GM19043 (cell line): ENCODE data around the gene KLHL21.
"Not testable (repeated sequence)": the region's sequence is repeated elsewhere in the genome, so short reads cannot be mapped to it uniquely, and the experiment has no call there.

ENCODE experiments used
- ATAC-seq: cut with Tn5 transposase; IDR thresholded peaks from one replicate; pipeline ENCODE4 v1.9.1; 2021; ENCODE audit warnings: low read depth; ENCODE audit not compliant: unreplicated experiment

The KLHL21 gene

DNA sequence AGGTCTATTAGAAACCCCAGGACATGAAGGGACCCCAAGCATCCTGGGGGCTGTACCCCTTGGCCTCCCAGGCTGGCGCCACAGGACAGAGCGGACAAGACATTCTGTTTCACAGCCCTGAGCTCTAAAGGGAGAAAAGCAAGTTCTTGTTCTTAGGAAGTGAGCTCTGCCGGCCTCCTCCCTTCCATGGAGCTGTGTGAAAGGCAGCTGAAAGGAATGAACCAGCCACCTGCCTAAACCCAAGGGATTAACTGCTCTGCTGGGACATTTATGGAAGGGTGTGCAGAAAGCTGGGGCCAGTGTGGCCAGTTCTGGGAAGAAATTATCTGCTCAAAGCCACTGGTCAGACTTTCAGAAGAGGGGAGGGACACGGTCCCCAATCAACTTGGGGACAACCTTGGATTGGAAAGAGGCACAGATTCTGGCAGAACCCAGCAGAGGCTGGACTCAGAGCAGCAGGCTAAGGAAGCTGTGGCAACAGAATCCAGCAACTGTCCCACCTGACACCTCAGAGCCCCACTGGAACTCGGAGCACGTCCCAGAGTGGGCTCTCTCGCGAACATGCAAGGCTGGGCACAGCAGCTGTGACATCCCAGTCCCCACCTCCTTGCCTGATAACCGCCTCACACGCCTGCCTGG, 2.1 kb downstream of the KLHL21 start:
- ATAC-seq, result no peak

DNA sequence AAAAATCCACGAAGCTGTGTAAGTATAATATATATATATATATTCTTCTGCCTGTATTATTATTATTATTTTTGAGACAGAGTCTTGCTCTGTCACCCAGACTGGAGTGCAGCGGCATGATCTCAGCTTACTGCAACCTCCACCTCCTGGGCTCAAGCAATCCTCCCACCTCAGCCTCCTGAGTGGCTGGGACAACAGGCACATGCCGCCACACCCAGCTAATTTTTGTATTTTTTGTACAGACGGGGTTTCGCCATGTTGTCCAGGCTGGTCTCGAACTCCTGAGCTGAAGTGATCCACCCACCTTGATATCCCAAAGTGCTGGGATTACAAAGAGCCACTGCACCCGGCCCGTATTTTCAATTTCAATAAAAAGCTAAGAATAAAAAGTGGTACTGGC, 2.7 kb downstream of the KLHL21 start:
- ATAC-seq, result not testable (repeated sequence)

DNA sequence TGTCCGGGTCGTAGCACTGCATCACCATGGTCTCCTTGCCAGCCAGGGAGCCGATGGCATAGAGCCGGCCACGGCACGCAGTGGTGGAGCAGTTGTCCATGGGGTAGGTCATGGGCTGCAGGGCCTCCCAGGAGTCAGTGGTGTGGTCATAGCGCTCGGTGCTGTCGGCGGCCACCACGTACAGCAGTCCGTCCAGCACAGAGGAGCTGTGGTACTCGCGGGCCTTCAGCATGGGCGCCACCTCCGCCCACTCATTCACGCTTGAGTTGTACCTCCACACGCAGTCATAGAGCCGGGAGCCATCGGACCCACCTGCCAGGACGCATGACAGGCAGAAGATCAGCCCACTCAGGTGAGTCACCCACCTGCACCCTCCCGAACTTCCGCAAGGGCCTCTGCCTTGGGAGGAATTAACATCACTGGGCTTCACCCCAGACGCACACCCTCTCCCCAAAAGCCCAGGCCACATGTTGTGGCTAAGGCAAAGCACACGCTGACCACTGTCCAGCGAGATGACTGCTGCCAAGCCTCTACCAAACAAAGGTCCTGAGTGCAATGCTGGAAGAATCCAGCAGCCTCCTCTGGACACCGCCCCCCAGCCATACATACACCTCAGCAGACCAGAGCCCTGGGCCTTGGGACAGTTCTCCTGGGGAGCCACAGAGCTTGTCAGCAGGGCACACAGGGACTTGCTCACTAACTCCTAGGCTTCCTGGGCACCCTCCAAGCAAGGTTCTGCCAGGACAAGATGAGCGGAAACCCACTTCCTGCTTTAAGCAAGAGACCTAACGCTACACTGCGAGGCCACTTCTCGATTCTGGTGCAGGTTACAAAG, 3.3 kb downstream of the KLHL21 start:
- no peak for ATAC-seq

DNA sequence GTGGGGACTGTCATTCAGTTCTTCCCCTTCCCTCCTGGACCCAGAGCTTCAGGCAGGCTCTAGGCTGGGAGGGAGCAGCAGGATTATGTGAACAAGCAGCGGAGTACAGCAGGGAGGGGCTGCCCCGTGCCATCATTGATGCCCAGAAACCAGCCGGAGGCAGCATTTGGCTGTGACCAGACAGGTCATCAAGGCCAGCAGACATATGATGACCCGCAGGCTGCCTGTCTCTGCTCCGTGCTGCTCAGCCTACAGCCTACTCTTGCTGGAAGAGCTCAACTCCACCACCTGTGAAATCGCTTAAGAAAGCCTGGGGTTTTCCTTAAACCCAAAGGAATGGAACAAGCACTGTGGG, 4.9 kb downstream of the KLHL21 start:
- no peak for ATAC-seq

GRCh38 chr1:6596886-6597776, 5.5 kb downstream of the KLHL21 start:
- no peak for ATAC-seq

- no peak for ATAC-seq
Observed at GRCh38 chr1:6596351-6596750, 6.3 kb downstream of the KLHL21 start.

DNA sequence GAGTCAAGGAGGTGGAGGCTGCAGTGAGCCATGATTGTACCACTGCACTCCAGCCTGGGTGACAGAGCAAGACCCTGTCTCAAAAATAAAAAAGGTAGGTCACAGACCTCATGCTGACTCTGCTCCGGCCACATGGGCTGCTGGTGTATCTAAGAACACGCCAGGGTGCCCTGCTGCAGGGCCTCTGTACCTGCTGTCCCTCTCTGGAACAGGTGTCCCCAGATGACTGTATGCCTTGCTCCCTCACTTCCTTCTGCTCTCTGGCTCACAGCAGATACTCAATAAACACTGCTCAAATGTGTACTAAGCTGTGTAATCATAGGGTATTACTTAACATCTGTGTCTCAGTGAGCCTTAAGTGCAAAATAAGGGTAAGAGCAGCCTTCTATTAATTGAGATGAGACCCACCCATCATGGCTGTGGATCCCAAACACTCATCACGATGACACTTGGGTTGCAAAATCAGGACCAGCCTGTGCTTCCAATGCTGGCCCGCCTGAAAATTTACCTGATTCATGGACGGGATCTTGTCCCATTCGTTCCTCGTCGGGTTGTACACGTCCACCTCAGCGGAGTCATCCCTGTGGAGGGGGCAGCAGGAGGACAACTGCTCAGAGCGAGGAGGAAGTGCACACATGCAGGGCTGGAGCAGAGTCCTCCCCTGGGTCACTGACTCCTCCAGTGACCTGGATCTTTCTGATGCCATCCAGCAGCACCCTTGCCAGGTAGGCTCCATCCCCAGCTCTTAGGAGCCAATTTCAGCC, 7.5 kb downstream of the KLHL21 start:
- ATAC-seq, result no peak

GRCh38 chr1:6593810-6594209, 8.9 kb downstream of the KLHL21 start:
- no peak for ATAC-seq

DNA sequence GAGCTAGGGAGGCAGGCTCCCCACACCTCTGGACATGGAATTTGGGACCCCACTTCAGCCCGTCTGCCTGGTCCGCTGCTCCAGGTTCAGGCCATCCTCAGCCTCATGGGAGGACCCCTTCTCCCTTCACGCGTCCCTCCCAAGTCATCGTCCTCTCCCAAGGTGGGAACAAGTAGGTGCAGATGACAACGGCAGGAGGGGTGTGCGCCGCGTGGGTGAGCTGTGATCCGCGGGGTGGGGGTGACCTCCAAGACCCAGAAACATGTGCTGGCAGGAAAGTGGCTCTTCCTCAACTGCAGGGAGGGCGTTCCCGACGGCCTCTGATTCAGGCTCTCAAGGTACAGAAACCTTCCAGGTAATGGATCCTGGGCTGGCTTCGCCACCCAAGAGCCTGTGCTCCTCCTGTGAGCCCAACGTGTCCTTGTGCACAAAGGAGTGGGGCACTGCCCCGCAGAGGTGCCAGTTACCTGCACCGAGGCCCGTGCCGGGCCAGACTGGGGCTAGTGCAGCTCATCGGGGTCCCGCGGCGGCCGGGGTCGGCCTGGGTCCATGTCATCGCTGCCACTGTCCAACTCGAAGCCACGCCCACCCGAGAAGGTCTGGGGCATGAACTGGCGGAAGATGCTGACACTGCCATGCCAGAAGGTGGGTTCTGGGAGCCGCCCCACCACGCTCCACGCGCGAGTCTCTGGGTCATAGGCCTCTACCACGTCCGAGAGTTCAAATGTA, 9.6 kb downstream of the KLHL21 start:
- ATAC-seq, result no peak

- no peak for ATAC-seq
Observed at GRCh38 chr1:6592441-6592840, 10.2 kb downstream of the KLHL21 start.

DNA sequence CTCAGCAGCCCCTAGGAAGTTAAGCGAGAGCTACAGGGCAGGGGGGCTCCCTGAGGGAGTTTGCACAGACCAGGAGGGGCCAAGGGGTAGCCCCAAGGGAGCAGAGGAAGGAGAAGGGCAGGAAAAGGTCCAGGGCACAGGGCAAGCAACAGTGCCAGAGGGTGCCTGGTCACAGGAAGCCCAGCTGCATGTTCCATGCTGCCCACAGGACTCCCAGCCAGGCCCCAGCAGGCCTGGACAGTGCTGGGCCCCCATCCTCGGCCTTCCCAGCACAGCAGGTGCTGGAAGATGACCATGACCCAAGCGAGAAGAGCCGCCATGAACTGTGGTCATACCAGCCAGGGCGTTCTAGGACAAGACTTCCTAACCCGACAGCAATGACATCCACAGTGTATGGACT, 11.0 kb downstream of the KLHL21 start:
- no peak for ATAC-seq

- ATAC-seq, result no peak
Observed at GRCh38 chr1:6591222-6591621, 11.4 kb downstream of the KLHL21 start.

DNA sequence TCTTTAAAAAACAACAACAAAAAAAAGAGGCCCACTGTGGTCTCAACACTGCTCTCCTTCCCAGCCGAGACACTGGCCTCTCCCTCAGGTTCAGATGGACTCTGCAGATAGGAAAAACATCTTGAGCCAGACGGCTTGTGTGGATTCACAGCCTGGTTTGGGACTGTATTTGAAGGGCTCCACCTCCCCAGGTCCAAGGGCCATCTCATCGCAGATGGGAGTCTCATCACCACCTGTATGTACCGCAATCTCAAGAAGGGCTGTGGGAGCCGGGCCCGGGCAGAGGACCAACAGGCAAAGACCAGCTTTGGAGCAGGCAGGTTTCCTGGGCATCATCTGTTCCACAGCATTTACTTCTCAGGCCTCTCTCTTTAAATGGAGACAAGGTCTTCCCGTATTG, 12.6 kb downstream of the KLHL21 start:
- ATAC-seq, result no peak

DNA sequence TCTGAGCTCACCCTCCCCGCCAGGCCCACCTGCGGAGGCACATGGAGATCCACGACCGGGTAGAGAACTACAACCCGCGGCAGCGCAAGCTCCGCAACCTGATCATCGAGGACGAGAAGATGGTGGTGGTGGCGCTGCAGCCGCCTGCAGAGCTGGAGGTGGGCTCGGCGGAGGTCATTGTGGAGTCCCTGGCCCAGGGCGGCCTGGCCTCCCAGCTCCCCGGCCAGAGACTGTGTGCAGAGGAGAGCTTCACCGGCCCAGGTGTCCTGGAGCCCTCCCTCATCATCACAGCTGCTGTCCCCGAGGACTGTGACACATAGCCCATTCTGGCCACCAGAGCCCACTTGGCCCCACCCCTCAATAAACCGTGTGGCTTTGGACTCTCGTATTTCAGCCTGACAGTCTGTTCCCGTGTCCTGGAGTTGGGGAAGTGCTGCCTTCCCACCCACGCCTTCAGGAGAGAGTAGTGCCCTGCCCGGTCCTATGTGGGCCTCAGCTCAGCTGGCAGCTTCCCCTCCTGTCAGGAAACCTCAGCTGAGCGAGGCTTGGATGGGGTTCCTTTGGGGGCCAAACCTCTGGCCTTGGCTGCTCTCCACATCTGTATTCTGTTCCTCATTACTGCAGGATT, 13.7 kb downstream of the KLHL21 start:
- ATAC-seq, result no peak

DNA sequence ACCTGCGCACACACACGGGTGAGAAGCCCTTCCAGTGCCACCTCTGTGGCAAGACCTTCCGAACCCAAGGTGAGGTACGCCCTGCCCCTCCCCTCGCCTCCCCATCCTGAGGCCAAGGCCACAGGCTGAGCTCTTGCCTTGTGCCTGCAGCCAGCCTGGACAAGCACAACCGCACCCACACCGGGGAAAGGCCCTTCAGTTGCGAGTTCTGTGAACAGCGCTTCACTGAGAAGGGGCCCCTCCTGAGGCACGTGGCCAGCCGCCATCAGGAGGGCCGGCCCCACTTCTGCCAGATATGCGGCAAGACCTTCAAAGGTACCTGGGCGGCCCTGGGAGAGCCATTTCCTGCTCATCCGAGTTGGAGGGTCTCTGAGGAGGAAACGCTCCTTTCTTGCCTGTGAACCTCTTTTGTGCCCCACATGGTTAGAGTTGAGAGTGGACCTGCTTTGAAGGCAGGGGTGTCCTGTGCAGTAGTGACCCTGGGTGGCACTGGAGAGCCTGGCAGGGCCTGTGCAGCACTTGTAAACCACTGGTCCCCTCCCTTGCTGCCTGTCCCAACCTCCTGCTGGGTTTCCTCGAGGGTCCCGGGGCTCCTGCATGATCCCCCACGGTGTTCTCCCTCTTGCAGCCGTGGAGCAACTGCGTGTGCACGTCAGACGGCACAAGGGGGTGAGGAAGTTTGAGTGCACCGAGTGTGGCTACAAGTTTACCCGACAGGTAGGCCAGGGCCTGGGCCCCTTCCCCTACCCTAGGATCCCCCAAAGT, 14.4 kb downstream of the KLHL21 start:
- no peak for ATAC-seq

DNA sequence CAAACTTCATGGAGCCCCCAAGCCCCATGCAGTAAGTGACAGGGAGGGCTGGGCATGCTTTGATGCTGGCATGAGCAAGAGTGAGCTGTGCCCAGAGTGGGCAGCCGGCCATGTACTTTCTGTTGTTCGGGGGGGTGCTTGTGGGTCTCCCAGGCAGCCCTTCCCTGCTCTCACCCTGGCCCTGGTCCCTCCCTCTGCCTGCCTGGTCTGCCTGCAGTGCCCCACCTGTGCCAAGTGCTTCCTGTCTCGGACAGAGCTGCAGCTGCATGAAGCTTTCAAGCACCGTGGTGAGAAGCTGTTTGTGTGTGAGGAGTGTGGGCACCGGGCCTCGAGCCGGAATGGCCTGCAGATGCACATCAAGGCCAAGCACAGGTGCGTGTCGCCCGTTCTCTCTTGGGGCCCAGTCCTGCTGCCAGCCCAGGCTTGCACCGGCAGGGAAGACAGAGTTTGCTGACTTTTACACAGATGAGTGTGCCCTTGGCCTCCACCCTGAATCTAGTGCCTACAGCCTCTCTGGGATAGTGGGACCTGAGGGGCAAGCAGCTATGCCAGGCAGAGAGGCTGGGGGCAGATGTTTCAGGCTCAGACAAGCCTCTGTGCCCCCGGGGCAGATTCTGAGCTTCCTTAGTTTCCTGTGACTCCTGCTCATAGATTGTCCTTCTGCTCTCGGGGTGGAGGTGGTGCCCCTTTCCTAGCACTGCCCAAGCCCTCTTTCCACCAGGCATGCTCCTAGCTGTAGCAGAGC, 15.2 kb downstream of the KLHL21 start:
- no peak for ATAC-seq

GRCh38 chr1:6586404-6586816, 16.3 kb downstream of the KLHL21 start:
- no peak for ATAC-seq

DNA sequence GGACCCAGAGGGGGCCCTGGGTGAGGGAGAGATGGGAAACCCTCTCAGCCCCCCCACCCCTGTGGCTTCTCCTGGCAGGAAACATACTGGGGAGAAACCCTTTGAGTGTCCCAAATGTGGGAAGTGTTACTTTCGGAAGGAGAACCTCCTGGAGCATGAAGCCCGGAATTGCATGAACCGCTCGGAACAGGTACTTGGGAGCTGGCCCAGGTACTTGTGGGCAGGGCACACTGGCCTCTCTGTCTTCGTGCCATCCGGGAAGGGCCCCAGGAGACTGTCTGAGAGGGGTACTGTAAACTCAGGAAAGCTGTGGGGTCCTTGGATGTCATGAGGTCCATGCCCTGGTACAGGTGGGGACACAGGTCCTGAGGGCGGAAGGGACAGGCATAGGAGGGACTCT, 16.8 kb downstream of the KLHL21 start:
- no peak for ATAC-seq
